Measurements from ENCODE around the gene PPAT. TPM values are rescaled to one million over a fixed set of nuclear protein-coding genes. Genes with fewer than 3 reads are reported as not detected.

The PPAT gene
- total RNA-seq, 3 donors from 2014 or later (not counting 1 experiment from before 2014, with no cell fraction given) = 4.3 to 8.9 (median 6.2) TPM

DNA sequence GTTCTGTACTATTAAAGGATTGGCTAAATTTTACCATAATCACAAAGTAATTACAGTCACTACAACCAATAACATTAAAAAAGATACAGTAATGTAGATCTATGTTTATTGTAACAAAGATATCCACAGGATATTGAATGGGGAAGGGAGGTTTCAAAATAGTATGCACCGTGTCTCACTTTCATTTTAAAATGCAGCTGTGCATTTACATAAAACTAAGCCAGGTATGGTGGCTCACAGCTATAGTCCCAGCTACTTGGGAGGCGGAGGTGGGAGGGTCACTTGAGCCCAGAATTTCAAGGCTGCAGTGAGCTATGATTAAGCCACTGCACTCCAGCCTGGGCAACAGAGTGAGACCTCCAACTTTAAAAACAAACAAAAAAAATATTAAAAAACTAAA, 40.5 kb upstream of the PPAT start:
- H3K27ac Mint-ChIP-seq = no peak overlapping the region
- no peaks in the 10 kb centered on the region for H3K27me3 ChIP-seq (ENCODE audit: control insufficient read depth, insufficient read depth, low read length)
- DNase-seq = no peak
- 74% methylated on average over 2 of the region's 2 CpGs for WGBS (ENCODE audit: insufficient coverage)
- no peaks in the 10 kb centered on the region for H3K4me1 ChIP-seq (ENCODE audit: control insufficient read depth, insufficient read depth, low read length)
- no peaks in the 10 kb centered on the region for H3K9me3 Mint-ChIP-seq
- no peaks in the 10 kb centered on the region for H3K27me3 Mint-ChIP-seq (ENCODE audit: low read depth in 2 of 2)
- no peak overlapping the region for H3K27ac ChIP-seq (ENCODE audit: low read length)
- no peak for TF ChIP-seq CTCF (IDR thresholded peaks at IDR 0.05)
- no peaks in the 10 kb centered on the region for H3K9me3 ChIP-seq (ENCODE audit: control insufficient read depth, insufficient read depth, low read length)
- H3K4me3 ChIP-seq (ENCODE audit: low read length) = no peak overlapping the region
- no peak for ATAC-seq
- peaks cover 20% of the 10 kb centered on the region for H3K36me3 Mint-ChIP-seq
- H3K4me3 Mint-ChIP-seq = no peak overlapping the region
- peaks cover 85% of the 10 kb centered on the region for H3K36me3 ChIP-seq (ENCODE audit: control insufficient read depth, insufficient read depth, low read length)
- intact Hi-C loops (cut with micrococcal nuclease) = no loop called here
- H3K4me1 Mint-ChIP-seq = no peaks in the 10 kb centered on the region

DNA sequence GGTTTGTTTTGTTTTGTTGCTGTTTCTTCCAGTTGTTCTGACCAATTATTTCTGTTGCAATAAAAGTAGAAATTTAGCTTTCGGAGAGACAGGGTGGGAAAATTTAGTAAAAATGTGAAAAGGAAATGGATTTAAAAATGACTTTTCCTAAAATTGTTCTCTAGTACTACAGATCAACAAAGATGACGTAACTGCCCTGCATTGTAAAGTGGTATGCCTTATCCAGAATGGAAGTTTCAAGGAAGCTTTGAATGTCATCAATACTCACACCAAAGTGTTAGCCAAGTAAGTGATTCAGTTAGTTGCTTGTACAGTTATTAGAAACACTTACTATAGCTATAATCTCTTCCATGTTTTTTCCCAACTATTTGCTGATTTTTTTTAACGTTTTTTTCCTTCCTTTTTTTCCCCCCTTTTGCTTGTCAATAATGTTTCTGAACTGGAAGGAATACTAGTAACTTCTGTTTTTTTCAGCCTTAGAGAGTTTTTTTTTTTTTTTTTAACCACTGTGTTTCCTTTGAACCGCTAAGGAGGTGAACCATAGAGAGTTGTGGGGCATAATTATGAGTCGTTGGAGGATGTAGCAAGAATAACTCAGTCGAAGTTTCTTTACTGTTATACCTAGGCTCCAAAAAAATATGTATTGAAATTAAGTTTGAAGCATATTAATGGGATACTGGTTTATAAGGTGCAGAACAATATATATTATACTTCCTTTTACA, 34.2 kb upstream of the PPAT start:
- H3K36me3 Mint-ChIP-seq = no peaks in the 10 kb centered on the region

GRCh38 chr4:56468097-56468422, 32.6 kb upstream of the PPAT start:
- no peaks in the 10 kb centered on the region for H3K27me3 ChIP-seq (ENCODE audit: control insufficient read depth, insufficient read depth, low read length)
- no peaks in the 10 kb centered on the region for H3K9me3 ChIP-seq (ENCODE audit: control insufficient read depth, insufficient read depth, low read length)
- Mint-ChIP-seq H3K27ac (peak overlapping the region; percentile 97 to 99), H3K27me3 (ENCODE audit: low read depth in 2 of 2) (no peaks in the 10 kb centered on the region), H3K9me3 (no peaks in the 10 kb centered on the region), H3K4me3 (peak overlapping the region; percentile 99), H3K4me1 (peaks cover 53 to 55% of the 10 kb centered on the region in 2 donors), H3K36me3 (no peaks in the 10 kb centered on the region)
- intact Hi-C loops (cut with micrococcal nuclease) = no loop called here
- no peak for TF ChIP-seq CTCF (IDR thresholded peaks at IDR 0.05)
- ATAC-seq = peak; percentile 32 to 45 (median 40)
- peaks cover 28% of the 10 kb centered on the region for H3K36me3 ChIP-seq (ENCODE audit: control insufficient read depth, insufficient read depth, low read length)
- H3K4me1 ChIP-seq (ENCODE audit: control insufficient read depth, insufficient read depth, low read length) = peaks cover 16% of the 10 kb centered on the region
- WGBS (ENCODE audit: insufficient coverage) = 3% methylated on average over 8 of the region's 10 CpGs
- peak overlapping the region; percentile 85 for H3K27ac ChIP-seq (ENCODE audit: low read length)
- DNase-seq = peak in 1 of 2 donors; percentile 54
- peak overlapping the region; percentile 81 for H3K4me3 ChIP-seq (ENCODE audit: low read length)

More for the DNA sequence above, 34.2 kb upstream of the PPAT start:
- peak overlapping the region; percentile 29 to 97 for H3K27ac Mint-ChIP-seq
- Histone ChIP-seq H3K9me3 (ENCODE audit: control insufficient read depth, insufficient read depth, low read length) (no peaks in the 10 kb centered on the region), H3K27ac (ENCODE audit: low read length) (no peak overlapping the region), H3K27me3 (ENCODE audit: control insufficient read depth, insufficient read depth, low read length) (no peaks in the 10 kb centered on the region), H3K4me3 (ENCODE audit: low read length) (no peak overlapping the region), H3K4me1 (ENCODE audit: control insufficient read depth, insufficient read depth, low read length) (peaks cover 16% of the 10 kb centered on the region), H3K36me3 (ENCODE audit: control insufficient read depth, insufficient read depth, low read length) (peaks cover 39% of the 10 kb centered on the region)
- H3K4me3 Mint-ChIP-seq = peak overlapping the region; percentile 52
- no peak for TF ChIP-seq CTCF (IDR thresholded peaks at IDR 0.05)
- no peak for ATAC-seq
- H3K4me1 Mint-ChIP-seq = peaks cover 47 to 50% of the 10 kb centered on the region in 2 donors
- intact Hi-C loops (cut with micrococcal nuclease) = no loop called here
- WGBS (ENCODE audit: insufficient coverage) = 50% methylated on average over 2 of the region's 6 CpGs
- H3K27me3 Mint-ChIP-seq (ENCODE audit: low read depth in 2 of 2) = no peaks in the 10 kb centered on the region
- no peaks in the 10 kb centered on the region for H3K9me3 Mint-ChIP-seq
- DNase-seq = no peak

Measured in natural killer cell (primary cell).